Measurements from ENCODE around the gene DAPK3. TPM values are rescaled to one million over a fixed set of nuclear protein-coding genes. Genes with fewer than 3 reads are reported as not detected.

The DAPK3 gene
- total RNA-seq, 2 donors from 2014 or later: 89.9 to 106 TPM

DNA sequence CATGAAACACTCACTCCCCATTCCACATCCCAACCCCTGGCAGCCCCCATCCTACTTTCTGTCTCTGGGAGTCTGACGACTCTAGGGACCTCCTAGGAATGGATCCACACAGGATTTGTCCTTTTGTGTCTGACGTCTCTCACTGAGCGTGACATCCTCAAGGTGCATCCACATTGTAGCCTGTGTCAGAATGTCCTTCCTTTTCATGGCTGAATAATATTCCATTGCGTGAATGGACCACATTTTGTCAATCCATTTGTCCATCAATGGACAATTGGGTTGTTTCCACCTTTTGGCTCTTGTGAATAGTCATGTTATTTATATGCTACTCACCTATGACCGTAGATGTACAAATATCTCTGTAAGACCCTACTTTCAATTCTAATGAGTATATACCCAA is 54.9 kb downstream of the DAPK3 start:
- no peak for DNase-seq
- no peaks in the 10 kb centered on the region for H3K4me1 Mint-ChIP-seq

DNA sequence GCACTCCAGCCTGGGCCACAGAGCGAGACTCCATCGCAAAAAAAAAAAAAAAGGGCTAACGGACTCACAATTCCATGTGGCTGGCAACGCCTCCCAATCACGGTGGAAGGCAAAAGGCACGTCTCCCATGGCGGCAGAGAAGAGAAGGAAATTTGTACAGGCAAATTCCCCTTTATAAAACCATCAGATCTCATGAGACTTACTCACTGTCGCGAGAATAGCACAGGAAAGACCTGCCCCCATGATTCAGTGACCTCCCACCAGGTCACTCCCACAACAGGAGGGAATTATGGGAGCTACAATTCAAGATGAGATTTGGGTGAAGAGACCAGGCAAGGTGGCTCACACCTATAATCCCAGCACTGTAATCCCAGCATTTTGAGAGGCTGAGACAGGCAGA is 56.7 kb downstream of the DAPK3 start:
- Mint-ChIP-seq H3K36me3 (ENCODE audit: low read depth) (peaks cover 10% of the 10 kb centered on the region), H3K27me3 (ENCODE audit: insufficient read depth) (no peaks in the 10 kb centered on the region), H3K4me3 (no peak overlapping the region), H3K27ac (no peak overlapping the region), H3K4me1 (no peaks in the 10 kb centered on the region), H3K9me3 (peaks cover 19% of the 10 kb centered on the region)
- Histone ChIP-seq H3K4me3 (ENCODE audit: low read length) (no peak overlapping the region), H3K4me1 (ENCODE audit: control insufficient read depth, insufficient read depth, low read length) (no peaks in the 10 kb centered on the region), H3K27me3 (ENCODE audit: control insufficient read depth, insufficient read depth, low read length, poor library complexity, severe bottlenecking) (no peaks in the 10 kb centered on the region), H3K9me3 (ENCODE audit: control insufficient read depth, low read length) (peaks cover 11% of the 10 kb centered on the region), H3K36me3 (ENCODE audit: control insufficient read depth, insufficient read depth, low read length) (no peaks in the 10 kb centered on the region), H3K9ac (ENCODE audit: extremely low read depth, low read length, poor library complexity, severe bottlenecking) (no peak overlapping the region), H3K27ac (ENCODE audit: low read depth, low read length) (no peak overlapping the region)
- 91 to 93% methylated on average over 3 to 9 of the region's 9 CpGs for WGBS, 2 experiments (ENCODE audit: insufficient coverage in 1 of 2, insufficient read length in 1 of 2)
- TF ChIP-seq, protein P1, sequence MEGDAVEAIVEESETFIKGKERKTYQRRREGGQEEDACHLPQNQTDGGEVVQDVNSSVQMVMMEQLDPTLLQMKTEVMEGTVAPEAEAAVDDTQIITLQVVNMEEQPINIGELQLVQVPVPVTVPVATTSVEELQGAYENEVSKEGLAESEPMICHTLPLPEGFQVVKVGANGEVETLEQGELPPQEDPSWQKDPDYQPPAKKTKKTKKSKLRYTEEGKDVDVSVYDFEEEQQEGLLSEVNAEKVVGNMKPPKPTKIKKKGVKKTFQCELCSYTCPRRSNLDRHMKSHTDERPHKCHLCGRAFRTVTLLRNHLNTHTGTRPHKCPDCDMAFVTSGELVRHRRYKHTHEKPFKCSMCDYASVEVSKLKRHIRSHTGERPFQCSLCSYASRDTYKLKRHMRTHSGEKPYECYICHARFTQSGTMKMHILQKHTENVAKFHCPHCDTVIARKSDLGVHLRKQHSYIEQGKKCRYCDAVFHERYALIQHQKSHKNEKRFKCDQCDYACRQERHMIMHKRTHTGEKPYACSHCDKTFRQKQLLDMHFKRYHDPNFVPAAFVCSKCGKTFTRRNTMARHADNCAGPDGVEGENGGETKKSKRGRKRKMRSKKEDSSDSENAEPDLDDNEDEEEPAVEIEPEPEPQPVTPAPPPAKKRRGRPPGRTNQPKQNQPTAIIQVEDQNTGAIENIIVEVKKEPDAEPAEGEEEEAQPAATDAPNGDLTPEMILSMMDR (conservative IDR thresholded peaks at IDR 0.05): no peak
- no peak for DNase-seq

More for the DNA sequence above, 54.9 kb downstream of the DAPK3 start:
- H3K27ac ChIP-seq (ENCODE audit: low read depth, low read length): no peak overlapping the region
- no peaks in the 10 kb centered on the region for H3K27me3 ChIP-seq (ENCODE audit: control insufficient read depth, insufficient read depth, low read length, poor library complexity, severe bottlenecking)
- no peak overlapping the region for H3K9ac ChIP-seq (ENCODE audit: extremely low read depth, low read length, poor library complexity, severe bottlenecking)
- H3K9me3 ChIP-seq (ENCODE audit: control insufficient read depth, low read length): peaks cover 5% of the 10 kb centered on the region
- Mint-ChIP-seq H3K27me3 (ENCODE audit: insufficient read depth) (no peaks in the 10 kb centered on the region), H3K4me3 (no peak overlapping the region), H3K36me3 (ENCODE audit: low read depth) (peaks cover 10% of the 10 kb centered on the region), H3K27ac (no peak overlapping the region), H3K9me3 (peaks cover 9% of the 10 kb centered on the region)
- WGBS, 2 experiments (ENCODE audit: insufficient coverage in 1 of 2, insufficient read length in 1 of 2): 90 to 100% methylated on average over 4 to 5 of the region's 5 CpGs
- no peaks in the 10 kb centered on the region for H3K4me1 ChIP-seq (ENCODE audit: control insufficient read depth, insufficient read depth, low read length)
- no peak overlapping the region for H3K4me3 ChIP-seq (ENCODE audit: low read length)
- TF ChIP-seq, protein P1 (conservative IDR thresholded peaks at IDR 0.05): no peak
- H3K36me3 ChIP-seq (ENCODE audit: control insufficient read depth, insufficient read depth, low read length): no peaks in the 10 kb centered on the region

DNA sequence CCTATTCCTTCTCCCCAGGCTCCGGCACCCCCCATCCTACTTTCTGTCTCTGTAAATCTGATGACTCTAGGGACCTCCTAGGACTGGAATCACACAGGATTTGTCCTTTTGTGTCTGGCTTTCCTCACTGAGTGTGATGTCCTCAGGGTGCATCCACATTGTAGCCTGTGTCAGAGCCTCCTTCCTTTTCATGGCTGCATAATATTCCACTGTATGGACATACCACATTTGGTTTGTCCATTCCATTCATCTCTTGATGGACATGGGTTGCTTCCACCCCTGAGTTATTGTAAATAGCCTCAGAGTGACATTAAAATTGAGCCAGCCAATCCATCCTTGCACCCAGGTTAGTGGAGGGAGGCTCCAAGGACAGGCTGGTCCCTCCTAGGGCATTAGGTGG is 60.8 kb downstream of the DAPK3 start:
- no peaks in the 10 kb centered on the region for H3K27me3 ChIP-seq (ENCODE audit: control insufficient read depth, insufficient read depth, low read length, poor library complexity, severe bottlenecking)
- Mint-ChIP-seq H3K27me3 (ENCODE audit: insufficient read depth) (no peaks in the 10 kb centered on the region), H3K27ac (no peak overlapping the region), H3K9me3 (peaks cover 17% of the 10 kb centered on the region), H3K4me1 (no peaks in the 10 kb centered on the region), H3K36me3 (ENCODE audit: low read depth) (peaks cover 5% of the 10 kb centered on the region), H3K4me3 (no peak overlapping the region)
- no peak for DNase-seq
- no peak overlapping the region for H3K27ac ChIP-seq (ENCODE audit: low read depth, low read length)
- no peak overlapping the region for H3K4me3 ChIP-seq (ENCODE audit: low read length)
- H3K9me3 ChIP-seq (ENCODE audit: control insufficient read depth, low read length): peaks cover 11% of the 10 kb centered on the region
- H3K4me1 ChIP-seq (ENCODE audit: control insufficient read depth, insufficient read depth, low read length): no peaks in the 10 kb centered on the region
- H3K36me3 ChIP-seq (ENCODE audit: control insufficient read depth, insufficient read depth, low read length): no peaks in the 10 kb centered on the region
- H3K9ac ChIP-seq (ENCODE audit: extremely low read depth, low read length, poor library complexity, severe bottlenecking): no peak overlapping the region
- TF ChIP-seq, protein P1 (conservative IDR thresholded peaks at IDR 0.05): no peak
- WGBS, 2 experiments (ENCODE audit: insufficient coverage in 1 of 2, insufficient read length in 1 of 2): 92 to 100% methylated on average over 1 of the region's 1 CpG

Small RNA genes lying within 50 kb of the gene (microRNA-seq; reads per million reads assigned to microRNA genes)
- gene MIR637 (ENCODE audit: borderline microRNAs expressed): not detected

Other genes with a start within 250 kb of the DAPK3 start
- gene APBA3, start 209.4 kb downstream of the DAPK3 start, total RNA-seq: 10 to 100 TPM; 27.5 to 42.2 TPM
- gene MRPL54, start 208.4 kb downstream of the DAPK3 start, total RNA-seq: 10 to 100 TPM; 38.1 to 38.9 TPM
- gene RAX2, start 198.9 kb downstream of the DAPK3 start, total RNA-seq: not detected
- gene MATK, start 184.7 kb downstream of the DAPK3 start, total RNA-seq: 1 to 10 TPM; 5.7 to 5.8 TPM
- gene ZFR2, start 102.1 kb downstream of the DAPK3 start, total RNA-seq: 10 to 100 TPM; 16.4 to 24.6 TPM
- 1 to 10 TPM in 1 of 2 donors, under 1 TPM in 1; 0.58 to 2.8 TPM for gene ATCAY, start 90.4 kb downstream of the DAPK3 start, total RNA-seq
- 10 to 100 TPM; 22.1 to 36.4 TPM for gene NMRK2, start 38.0 kb downstream of the DAPK3 start, total RNA-seq
- gene EEF2, start 14.4 kb upstream of the DAPK3 start, total RNA-seq: 1,000 to 10,000 TPM; 1,913 to 2,886 TPM
- gene PIAS4, start 36.6 kb upstream of the DAPK3 start, total RNA-seq: 10 to 100 TPM; 57.5 to 58.1 TPM
- 10 to 100 TPM; 19.2 to 22.1 TPM for gene ZBTB7A, start 95.8 kb upstream of the DAPK3 start, total RNA-seq
- gene MAP2K2, start 153.0 kb upstream of the DAPK3 start, total RNA-seq: 100 to 1,000 TPM; 191 TPM
- gene CREB3L3, start 182.5 kb upstream of the DAPK3 start, total RNA-seq: under 1 TPM; 0.26 to 0.31 TPM
- 10 to 100 TPM; 22.1 to 29.1 TPM for gene SIRT6, start 211.5 kb upstream of the DAPK3 start, total RNA-seq
- 1 to 10 TPM in 1 of 2 donors, under 1 TPM in 1; 0.77 to 2.0 TPM for gene ANKRD24, start 211.6 kb upstream of the DAPK3 start, total RNA-seq